ENCODE measurements around the gene EIF4B. TPM values are rescaled to one million over a fixed set of nuclear protein-coding genes. Genes with fewer than 3 reads are reported as not detected.
A peak's percentile ranks its signal among the peaks of the same experiment; 100 is the strongest.

The EIF4B gene
- total and polyA plus RNA-seq, 2 of the 13 experiments (the other 11 are each of a cell fraction or from before 2014, with no cell fraction given), result 416 to 548 TPM

DNA sequence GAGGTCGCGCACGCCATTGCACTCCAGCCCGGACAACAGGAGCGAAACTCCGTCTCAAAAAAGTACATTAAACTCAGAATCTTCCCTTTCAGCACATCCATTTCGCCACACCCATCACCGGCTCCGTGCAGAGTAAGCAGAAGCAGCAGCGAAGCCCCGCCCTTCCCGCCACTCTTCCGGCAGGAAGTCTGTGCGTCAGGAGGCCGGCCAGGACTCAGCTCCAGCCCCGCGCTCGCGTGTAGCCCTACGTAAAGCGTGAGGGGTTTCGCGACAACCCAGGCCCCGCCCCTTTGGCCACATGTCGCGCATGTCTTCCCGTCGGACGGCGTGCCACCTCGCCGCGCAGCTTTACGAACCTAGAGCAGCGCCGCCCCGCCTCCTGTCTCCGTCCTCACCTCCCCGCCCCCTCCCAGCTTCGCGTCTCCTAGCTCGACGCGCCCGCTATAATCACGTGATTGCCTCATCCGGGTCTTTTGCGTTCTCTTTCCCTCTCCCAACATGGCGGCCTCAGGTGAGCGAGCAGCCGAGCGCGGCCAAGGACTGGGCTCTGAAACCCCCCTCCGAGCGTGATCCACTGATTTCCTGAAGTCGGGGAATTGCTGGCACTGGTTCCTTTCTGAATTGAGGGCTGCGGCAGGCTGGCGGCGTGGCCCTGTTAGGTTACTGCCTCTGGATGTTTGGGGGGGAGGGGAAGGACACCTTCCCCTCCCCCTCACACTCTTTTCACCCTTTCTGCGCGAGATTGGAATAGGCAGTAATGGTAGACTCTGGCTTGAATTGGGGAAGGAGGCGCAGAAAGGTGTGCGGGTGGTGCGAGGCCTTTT, at the start of gene EIF4B (continued):
- TF ChIP-seq ZNF30 (CRISPR knock-in tag; IDR thresholded peaks at IDR 0.05), result no peak
- TF ChIP-seq, protein P1, sequence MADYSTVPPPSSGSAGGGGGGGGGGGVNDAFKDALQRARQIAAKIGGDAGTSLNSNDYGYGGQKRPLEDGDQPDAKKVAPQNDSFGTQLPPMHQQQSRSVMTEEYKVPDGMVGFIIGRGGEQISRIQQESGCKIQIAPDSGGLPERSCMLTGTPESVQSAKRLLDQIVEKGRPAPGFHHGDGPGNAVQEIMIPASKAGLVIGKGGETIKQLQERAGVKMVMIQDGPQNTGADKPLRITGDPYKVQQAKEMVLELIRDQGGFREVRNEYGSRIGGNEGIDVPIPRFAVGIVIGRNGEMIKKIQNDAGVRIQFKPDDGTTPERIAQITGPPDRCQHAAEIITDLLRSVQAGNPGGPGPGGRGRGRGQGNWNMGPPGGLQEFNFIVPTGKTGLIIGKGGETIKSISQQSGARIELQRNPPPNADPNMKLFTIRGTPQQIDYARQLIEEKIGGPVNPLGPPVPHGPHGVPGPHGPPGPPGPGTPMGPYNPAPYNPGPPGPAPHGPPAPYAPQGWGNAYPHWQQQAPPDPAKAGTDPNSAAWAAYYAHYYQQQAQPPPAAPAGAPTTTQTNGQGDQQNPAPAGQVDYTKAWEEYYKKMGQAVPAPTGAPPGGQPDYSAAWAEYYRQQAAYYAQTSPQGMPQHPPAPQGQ (CRISPR knock-in tag; IDR thresholded peaks at IDR 0.05; ENCODE audit: borderline replicate concordance), result no peak
- peak; percentile 65 for TF ChIP-seq RBM39 (IDR thresholded peaks at IDR 0.05; ENCODE audit: low read depth, low read length, poor library complexity, severe bottlenecking)
- 0 out of 2 replicates have a peak, but pooled peaks have one; percentile 71 for TF ChIP-seq ZNF367 (CRISPR knock-in tag; IDR thresholded peaks at IDR 0.05; ENCODE audit: borderline replicate concordance)
- TF ChIP-seq ZIK1 (CRISPR knock-in tag; IDR thresholded peaks at IDR 0.05; ENCODE audit: borderline replicate concordance, low read depth), result no peak
- TF ChIP-seq, protein P2, sequence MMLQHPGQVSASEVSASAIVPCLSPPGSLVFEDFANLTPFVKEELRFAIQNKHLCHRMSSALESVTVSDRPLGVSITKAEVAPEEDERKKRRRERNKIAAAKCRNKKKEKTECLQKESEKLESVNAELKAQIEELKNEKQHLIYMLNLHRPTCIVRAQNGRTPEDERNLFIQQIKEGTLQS (CRISPR knock-in tag; IDR thresholded peaks at IDR 0.05), result no peak
- TF ChIP-seq ZNF207 (IDR thresholded peaks at IDR 0.05; ENCODE audit: borderline replicate concordance), result peak; percentile 78; the same call in 1 of the 2 replicates
- TF ChIP-seq, protein P3, sequence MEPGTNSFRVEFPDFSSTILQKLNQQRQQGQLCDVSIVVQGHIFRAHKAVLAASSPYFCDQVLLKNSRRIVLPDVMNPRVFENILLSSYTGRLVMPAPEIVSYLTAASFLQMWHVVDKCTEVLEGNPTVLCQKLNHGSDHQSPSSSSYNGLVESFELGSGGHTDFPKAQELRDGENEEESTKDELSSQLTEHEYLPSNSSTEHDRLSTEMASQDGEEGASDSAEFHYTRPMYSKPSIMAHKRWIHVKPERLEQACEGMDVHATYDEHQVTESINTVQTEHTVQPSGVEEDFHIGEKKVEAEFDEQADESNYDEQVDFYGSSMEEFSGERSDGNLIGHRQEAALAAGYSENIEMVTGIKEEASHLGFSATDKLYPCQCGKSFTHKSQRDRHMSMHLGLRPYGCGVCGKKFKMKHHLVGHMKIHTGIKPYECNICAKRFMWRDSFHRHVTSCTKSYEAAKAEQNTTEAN (CRISPR knock-in tag; conservative IDR thresholded peaks at IDR 0.05), result no peak; the same call in 1 of the 2 replicates
- no peak for TF ChIP-seq ZFAT (CRISPR knock-in tag; conservative IDR thresholded peaks at IDR 0.05)
- TF ChIP-seq HHEX (CRISPR knock-in tag; IDR thresholded peaks at IDR 0.05), result peak; percentile 37; the same call in 1 of the 2 replicates
- peak; percentile 93 for TF ChIP-seq ZFP36L1 (CRISPR knock-in tag; IDR thresholded peaks at IDR 0.05)
- 0 out of 2 replicates have a peak, but pooled peaks have one; percentile 66 for TF ChIP-seq CCDC6 (CRISPR knock-in tag; IDR thresholded peaks at IDR 0.05)
- peak; percentile 47; the same call in 1 of the 2 replicates for TF ChIP-seq MIER3 (CRISPR knock-in tag; IDR thresholded peaks at IDR 0.05; ENCODE audit: borderline replicate concordance)
- no peak for TF ChIP-seq HDAC6 (IDR thresholded peaks at IDR 0.05; ENCODE audit: low read depth, low read length)
- TF ChIP-seq, protein P4, sequence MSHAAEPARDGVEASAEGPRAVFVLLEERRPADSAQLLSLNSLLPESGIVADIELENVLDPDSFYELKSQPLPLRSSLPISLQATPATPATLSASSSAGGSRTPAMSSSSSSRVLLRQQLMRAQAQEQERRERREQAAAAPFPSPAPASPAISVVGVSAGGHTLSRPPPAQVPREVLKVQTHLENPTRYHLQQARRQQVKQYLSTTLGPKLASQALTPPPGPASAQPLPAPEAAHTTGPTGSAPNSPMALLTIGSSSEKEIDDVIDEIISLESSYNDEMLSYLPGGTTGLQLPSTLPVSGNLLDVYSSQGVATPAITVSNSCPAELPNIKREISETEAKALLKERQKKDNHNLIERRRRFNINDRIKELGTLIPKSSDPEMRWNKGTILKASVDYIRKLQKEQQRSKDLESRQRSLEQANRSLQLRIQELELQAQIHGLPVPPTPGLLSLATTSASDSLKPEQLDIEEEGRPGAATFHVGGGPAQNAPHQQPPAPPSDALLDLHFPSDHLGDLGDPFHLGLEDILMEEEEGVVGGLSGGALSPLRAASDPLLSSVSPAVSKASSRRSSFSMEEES (CRISPR knock-in tag; IDR thresholded peaks at IDR 0.05), result peak; percentile 92; the same call in 1 of the 2 replicates
- TF ChIP-seq, protein P5, sequence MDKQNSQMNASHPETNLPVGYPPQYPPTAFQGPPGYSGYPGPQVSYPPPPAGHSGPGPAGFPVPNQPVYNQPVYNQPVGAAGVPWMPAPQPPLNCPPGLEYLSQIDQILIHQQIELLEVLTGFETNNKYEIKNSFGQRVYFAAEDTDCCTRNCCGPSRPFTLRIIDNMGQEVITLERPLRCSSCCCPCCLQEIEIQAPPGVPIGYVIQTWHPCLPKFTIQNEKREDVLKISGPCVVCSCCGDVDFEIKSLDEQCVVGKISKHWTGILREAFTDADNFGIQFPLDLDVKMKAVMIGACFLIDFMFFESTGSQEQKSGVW (CRISPR knock-in tag; IDR thresholded peaks at IDR 0.05; ENCODE audit: borderline replicate concordance), result no peak
- TF ChIP-seq SNAI1 (CRISPR knock-in tag; IDR thresholded peaks at IDR 0.05; ENCODE audit: borderline replicate concordance), result 0 out of 2 replicates have a peak, but pooled peaks have one; percentile 68
